Esophagus muscularis mucosa (tissue), 4 donors: ENCODE data around the gene VSX1.

ENCODE experiments used
- CTCF ChIP-seq, 3 experiments: fragments of 200-600 bp in 2 of 3; fragments of 450-650 bp in 1 of 3; sonication (generic) in 2 of 3; IDR thresholded peaks; one replicate each; pipeline ENCODE4 v1.5.1; 2017 to 2019; ENCODE audit warnings: antibody characterized with exemption in 3 of 3, mild to moderate bottlenecking in 2 of 3, moderate library complexity in 1 of 3
- EP300 ChIP-seq: sonication (generic); formaldehyde crosslinking; IDR thresholded peaks from one replicate; pipeline ENCODE4 v1.6.1; 2017; ENCODE audit warnings: antibody characterized with exemption
- POLR2A ChIP-seq: fragments of 450-650 bp; IDR thresholded peaks from one replicate; pipeline ENCODE4 v1.6.1; 2017; ENCODE audit warnings: antibody characterized with exemption, moderate library complexity, mild to moderate bottlenecking, low read depth

DNA sequence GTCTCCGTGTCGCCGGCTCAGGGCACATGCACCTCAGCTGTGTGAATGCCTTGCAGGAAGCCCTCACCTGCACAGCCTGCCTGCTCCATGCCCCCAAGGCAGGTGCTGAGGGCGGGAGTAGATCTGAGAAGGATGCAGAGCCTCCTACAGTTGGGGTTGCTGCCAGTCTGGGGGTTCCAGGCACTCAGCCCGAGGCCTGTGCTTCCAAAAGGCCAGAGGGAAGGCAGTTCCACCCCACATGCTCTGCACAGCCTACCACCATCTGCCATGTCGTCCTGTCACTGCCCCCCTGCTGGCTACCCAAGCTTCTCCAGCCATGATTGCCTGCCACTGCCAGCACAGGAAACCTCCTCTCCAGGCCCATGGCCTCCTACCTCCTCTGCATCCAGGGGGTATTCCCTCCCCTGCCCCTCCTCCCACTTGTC, 43.3 kb downstream of the VSX1 start:
- TF ChIP-seq POLR2A (no peak), CTCF (IDR thresholded peaks at IDR 0.05) (no peak), EP300 (no peak)
